C4-2B (cell line): Measurements from ENCODE around the gene STXBP2.

Source experiments
- CTCF ChIP-seq: fragments of 450-650 bp; conservative IDR thresholded peaks from 2 replicates; pipeline ENCODE4 v1.5.1; 2017; ENCODE audit warnings: mild to moderate bottlenecking
- ZFX ChIP-seq: fragments of 450-650 bp; IDR thresholded peaks from 2 replicates; pipeline ENCODE4 v1.6.1; 2017

GRCh38 chr19:7647156-7647555 lies 10.2 kb downstream of the STXBP2 start:
- TF ChIP-seq CTCF (no peak), ZFX (no peak)
